ENCODE results near the gene YWHAH. TPM values are rescaled to one million over a fixed set of nuclear protein-coding genes. Genes with fewer than 3 reads are reported as not detected.

The YWHAH gene
- total and polyA plus RNA-seq, 9 of the 15 experiments (the other 6 are each of a cell fraction or from before 2014, with no cell fraction given) = 32.0 to 177 (median 114) TPM

- Histone ChIP-seq H3K4me1 (replicated peaks in 1 of 2; ENCODE audit: control insufficient read depth in 2 of 2, insufficient read depth in 2 of 2, low read length in 2 of 2) (peaks cover 18 to 25% of the 10 kb centered on the region in 2 experiments), H3K9me1 (ENCODE audit: control insufficient read depth, insufficient read depth, low read length) (peaks cover 10% of the 10 kb centered on the region), H3K4me3 (no peak overlapping the region), H3K9me3 (replicated peaks; ENCODE audit: control insufficient read depth, insufficient read depth, low read depth, low read length) (no peaks in the 10 kb centered on the region), H3K79me2 (ENCODE audit: control insufficient read depth, insufficient read depth, low read length) (peaks cover 86% of the 10 kb centered on the region), H3K27me3 (ENCODE audit: control insufficient read depth in 2 of 2, insufficient read depth in 2 of 2, low read length in 2 of 2) (no peaks in the 10 kb centered on the region), H4K20me1 (replicated peaks; ENCODE audit: control insufficient read depth, insufficient read depth, low read length) (peaks cover 23% of the 10 kb centered on the region; the same call in 1 of the 2 replicates), H3K9ac (ENCODE audit: insufficient read depth in 1 of 2, low read depth in 2 of 2, low read length in 2 of 2) (peak overlapping the region in 1 of 2 experiments; percentile 52; a peak in 2 of 4 replicates), H3K27ac (ENCODE audit: extremely low read depth, low read depth, low read length) (no peak overlapping the region), H3K4me2 (ENCODE audit: insufficient read depth, low read length) (no peak overlapping the region), H3K36me3 (ENCODE audit: control insufficient read depth, insufficient read depth, low read length) (peaks cover 73% of the 10 kb centered on the region), H2AFZ (ENCODE audit: low read depth, low read length) (no peak overlapping the region)
- no peak for DNase-seq (ENCODE audit: extremely low read depth in 1 of 4, low spot score in 3 of 4)
- WGBS (ENCODE audit: insufficient coverage, low coverage, missing lambda C conversion rate) = 76% methylated on average over 3 of the region's 8 CpGs
- intact Hi-C loops (cut with micrococcal nuclease) (loop anchor here (5.0 kb wide), 1 partner anchor 196 kb away; the partner anchor contains the start of genes DEPDC5 and PRR14L), in situ Hi-C loops (cut with MboI) (loop anchor here (5.0 kb wide), 1 partner anchor 76 kb away; no protein-coding TSS in a partner anchor)
- ATAC-seq = no peak
- no peak for FAIRE-seq
- BruUV-seq (replicated peaks) = no TSS peak
- ChIA-PET POLR2A (interaction anchor here (0.5 to 1.1 kb wide), 4 partner anchors 76 to 500 kb away, joined by 3 read pairs; no protein-coding TSS in a partner anchor), CTCF (ENCODE audit: low intra/inter-chr PET ratio) (interaction anchor here (0.8 to 2.3 kb wide), 2 partner anchors 76 to 283 kb away, joined by 5 to 9 read pairs; no protein-coding TSS in a partner anchor)
- TF ChIP-seq ZNF134 (CRISPR knock-in tag; conservative IDR thresholded peaks at IDR 0.05) (no peak), MEF2A (IDR thresholded peaks at IDR 0.05; ENCODE audit: control insufficient read depth, low read depth, low read length) (no peak), HES1 (IDR thresholded peaks at IDR 0.05; ENCODE audit: low read depth) (no peak), E2F8 (IDR thresholded peaks at IDR 0.05; ENCODE audit: low read depth, partially characterized antibody) (no peak), YY1 (IDR thresholded peaks at IDR 0.05; ENCODE audit: borderline replicate concordance in 1 of 3, control insufficient read depth in 1 of 3, extremely low read depth in 1 of 3, insufficient read depth in 3 of 3, insufficient read length in 1 of 3, insufficient replicate concordance in 2 of 3, low read depth in 1 of 3, low read length in 2 of 3) (no peak), ZNF830 (CRISPR knock-in tag; IDR thresholded peaks at IDR 0.05) (no peak)
- TF ChIP-seq, protein P1, sequence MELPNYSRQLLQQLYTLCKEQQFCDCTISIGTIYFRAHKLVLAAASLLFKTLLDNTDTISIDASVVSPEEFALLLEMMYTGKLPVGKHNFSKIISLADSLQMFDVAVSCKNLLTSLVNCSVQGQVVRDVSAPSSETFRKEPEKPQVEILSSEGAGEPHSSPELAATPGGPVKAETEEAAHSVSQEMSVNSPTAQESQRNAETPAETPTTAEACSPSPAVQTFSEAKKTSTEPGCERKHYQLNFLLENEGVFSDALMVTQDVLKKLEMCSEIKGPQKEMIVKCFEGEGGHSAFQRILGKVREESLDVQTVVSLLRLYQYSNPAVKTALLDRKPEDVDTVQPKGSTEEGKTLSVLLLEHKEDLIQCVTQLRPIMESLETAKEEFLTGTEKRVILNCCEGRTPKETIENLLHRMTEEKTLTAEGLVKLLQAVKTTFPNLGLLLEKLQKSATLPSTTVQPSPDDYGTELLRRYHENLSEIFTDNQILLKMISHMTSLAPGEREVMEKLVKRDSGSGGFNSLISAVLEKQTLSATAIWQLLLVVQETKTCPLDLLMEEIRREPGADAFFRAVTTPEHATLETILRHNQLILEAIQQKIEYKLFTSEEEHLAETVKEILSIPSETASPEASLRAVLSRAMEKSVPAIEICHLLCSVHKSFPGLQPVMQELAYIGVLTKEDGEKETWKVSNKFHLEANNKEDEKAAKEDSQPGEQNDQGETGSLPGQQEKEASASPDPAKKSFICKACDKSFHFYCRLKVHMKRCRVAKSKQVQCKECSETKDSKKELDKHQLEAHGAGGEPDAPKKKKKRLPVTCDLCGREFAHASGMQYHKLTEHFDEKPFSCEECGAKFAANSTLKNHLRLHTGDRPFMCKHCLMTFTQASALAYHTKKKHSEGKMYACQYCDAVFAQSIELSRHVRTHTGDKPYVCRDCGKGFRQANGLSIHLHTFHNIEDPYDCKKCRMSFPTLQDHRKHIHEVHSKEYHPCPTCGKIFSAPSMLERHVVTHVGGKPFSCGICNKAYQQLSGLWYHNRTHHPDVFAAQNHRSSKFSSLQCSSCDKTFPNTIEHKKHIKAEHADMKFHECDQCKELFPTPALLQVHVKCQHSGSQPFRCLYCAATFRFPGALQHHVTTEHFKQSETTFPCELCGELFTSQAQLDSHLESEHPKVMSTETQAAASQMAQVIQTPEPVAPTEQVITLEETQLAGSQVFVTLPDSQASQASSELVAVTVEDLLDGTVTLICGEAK (IDR thresholded peaks at IDR 0.05) = no peak
- TF ChIP-seq, protein P1 (CRISPR knock-in tag; IDR thresholded peaks at IDR 0.05) = no peak
Observed at GRCh38 chr22:31948002-31948401, 3.7 kb downstream of the YWHAH start.
